Activated effector memory CD4-positive, alpha-beta T cell treated with anti-CD3 and anti-CD28 coated beads, Interleukin-2, amount 50 U/mL, for 16 hours (primary cell): ENCODE data around the gene MRPS17.
A peak's percentile ranks its signal among the peaks of the same experiment; 100 is the strongest.
"Not testable (repeated sequence)": the region's sequence is repeated elsewhere in the genome, so short reads cannot be mapped to it uniquely, and the experiment has no call there.

ENCODE experiments used
- DNase-seq: peaks from one replicate; pipeline ENCODE4 v3.0.0-alpha.2; 2020

Gene MRPS17

DNA sequence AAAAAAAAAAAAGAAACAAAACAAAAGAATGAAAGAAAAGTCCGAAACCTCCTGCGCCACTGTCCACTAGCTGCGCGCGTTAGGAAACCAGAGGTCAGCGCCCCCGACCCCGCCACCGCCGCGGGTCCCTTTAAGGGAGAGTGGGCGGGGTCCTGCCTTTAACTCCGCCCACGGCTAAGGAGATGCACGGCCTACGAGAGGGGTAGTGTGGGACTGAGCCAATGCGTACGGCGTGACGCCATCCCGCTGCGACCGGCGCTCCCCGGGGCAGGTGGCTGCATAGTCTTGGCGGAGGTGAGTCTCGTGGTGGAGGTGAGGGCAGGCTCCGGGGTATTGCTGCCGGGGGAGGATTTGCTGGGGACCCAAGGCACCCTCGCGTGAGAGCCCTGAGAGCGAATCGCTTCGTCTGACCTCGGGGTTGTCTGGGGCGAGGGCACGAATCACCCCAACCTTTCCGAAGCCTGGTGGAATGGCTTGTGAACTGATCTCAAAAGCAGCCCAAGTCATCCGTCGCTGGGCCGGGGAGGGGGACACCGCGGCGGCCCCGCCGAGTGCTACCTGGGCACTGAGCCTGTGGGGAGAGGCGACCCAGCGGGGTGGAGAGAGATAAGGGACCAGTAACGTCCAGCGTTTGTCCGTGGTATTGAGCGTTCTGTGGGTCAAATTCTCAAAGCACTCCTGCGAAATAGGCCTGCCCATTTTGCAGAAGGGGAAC, at the start of gene MRPS17:
Gene MRPS17, plus strand, starts transcription at position 241 of the 715 bp plus-strand sequence. CDS start 1,319 bp downstream, outside the sequence.
- peak; percentile 97 for DNase-seq

DNA sequence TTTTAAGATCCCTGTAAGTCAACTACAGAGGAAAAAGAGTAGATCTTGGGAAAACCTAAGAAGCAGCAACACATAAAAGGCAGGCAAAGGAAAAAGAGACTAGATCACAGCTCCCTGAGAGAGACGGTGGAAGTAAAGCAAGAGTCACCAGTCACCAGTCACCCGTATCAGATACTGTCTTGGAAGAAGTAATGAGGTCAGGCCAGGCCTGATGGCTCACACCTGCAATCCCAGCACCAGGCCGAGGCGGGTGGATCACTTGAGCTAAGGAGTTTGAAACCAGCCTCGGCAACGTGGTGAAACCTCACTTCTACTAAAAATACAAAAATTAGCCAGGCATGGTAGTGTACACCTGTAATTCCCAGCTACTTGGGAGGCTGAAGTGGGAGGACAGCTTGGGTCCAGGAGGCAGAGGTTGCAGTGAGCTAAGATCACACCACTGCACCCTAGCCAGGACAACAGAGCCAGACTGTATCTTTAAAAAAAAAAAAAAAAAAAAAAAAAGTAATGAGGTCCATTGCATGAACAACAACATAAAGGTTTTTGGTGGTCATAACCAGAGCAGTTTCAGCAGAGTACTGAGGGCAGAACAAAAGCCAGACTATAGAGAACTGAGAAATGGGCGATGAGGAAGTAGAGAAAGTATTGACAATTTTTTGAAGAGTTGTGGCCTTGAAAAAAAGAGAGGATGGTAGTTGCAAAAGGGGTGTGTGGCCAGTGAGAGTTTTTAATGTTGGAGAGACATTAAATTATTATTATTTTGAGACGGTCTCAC, 47.5 kb upstream of the MRPS17 start:
- no peak for DNase-seq

DNA sequence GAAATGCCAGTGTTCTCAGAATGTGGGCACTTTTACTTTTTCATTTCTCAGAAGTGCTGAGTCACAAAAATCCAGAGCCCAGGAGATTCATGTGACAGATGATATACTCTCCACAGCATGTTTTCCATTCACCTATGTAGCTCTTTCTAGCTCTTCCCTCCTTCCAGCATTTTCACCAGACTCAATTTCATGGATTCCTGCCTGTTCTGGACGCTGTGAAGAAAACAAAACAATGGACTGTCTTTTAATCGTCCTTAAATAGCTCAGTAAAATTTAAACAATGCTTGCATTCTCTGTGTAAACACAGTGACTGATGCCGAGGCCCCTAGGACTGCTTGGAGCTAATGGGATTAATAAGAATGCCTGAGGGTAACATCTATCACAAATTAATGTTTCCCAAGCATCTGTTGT, 38.9 kb upstream of the MRPS17 start:
- no peak for DNase-seq

GRCh38 chr7:55917771-55918170, 33.9 kb upstream of the MRPS17 start:
- DNase-seq: no peak

- DNase-seq: no peak
Measured at GRCh38 chr7:55928006-55928767, 23.5 kb upstream of the MRPS17 start.

DNA sequence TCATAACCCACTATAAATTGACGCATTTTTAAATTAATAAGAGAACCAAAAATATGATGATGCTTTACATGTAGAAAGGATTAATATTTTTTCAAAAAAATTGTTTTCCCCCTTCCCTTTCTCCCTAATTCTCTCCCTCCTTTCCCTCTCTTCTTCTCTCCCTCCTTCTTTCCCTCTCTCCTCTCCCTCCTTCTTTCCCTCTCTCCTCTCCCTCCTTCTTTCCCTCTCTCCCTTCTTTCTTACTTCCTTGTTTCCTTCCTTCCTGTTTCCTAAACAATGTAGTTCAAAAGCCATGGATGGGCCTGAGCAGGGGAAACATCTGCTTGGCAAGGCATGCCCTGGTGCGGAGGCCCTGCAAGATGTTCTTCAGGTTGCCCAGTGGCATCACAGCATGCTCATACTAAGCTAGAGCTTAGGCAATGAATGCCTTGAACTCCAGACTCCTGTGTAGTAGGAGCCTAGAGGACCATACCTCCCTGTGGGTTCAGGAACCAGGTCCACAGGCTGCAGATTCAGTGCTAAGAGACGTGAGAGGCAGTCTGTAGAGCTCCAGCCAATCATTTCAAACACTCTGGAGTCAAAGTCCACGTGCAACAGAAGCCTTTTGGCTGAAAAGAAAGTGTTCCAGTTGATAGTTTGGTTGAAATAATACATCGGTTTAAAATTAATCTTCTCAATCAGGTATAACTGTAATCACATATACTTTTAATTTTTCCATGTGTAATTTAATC, 20.1 kb upstream of the MRPS17 start:
- no peak for DNase-seq

GRCh38 chr7:55939514-55940123, 12.1 kb upstream of the MRPS17 start:
- no peak for DNase-seq

DNA sequence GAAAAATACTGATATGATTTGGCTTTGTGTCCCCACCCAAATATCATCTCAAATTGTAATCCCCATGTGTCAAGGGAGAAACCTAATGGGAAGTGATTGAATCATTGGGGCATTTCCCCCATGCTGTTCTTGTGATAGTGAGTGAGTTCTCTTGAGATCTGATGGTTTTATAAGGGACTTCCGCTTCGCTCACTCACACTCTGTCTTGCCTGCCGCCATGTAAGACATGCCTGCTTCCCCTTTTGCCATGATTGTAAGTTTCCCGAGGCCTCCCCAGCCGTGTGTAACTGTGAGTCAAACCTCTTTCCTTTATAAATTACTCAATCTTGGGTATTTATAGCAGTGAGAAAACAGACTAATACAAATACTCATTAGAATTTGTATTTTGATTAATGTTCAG, 5.1 kb upstream of the MRPS17 start:
- DNase-seq: no peak

DNA sequence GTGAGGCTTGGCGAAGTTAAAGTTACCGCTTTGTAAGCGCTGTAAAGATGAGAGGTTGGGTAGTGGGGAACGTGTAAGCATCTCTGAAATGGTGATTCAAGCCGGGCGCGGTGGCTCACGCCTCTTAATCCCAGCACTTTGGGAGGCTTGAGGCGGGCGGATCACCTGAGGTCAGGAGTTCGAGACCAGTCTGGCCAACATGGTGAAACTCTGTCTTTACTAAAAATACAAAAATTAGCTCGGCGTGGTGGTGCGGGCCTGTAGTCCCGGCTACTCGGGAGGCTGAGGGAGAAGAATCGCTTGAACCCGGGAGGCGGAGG, 635 bp downstream of the MRPS17 start:
- DNase-seq: not testable (repeated sequence)

- DNase-seq: no peak
Measured at GRCh38 chr7:55953707-55954475, 2.2 kb downstream of the MRPS17 start.

GRCh38 chr7:55957190-55957589, 5.5 kb downstream of the MRPS17 start:
- no peak for DNase-seq

- no peak for DNase-seq
Measured at GRCh38 chr7:55962014-55962413, 10.3 kb downstream of the MRPS17 start.

- no peak for DNase-seq
Measured at GRCh38 chr7:55963584-55964168, 12.0 kb downstream of the MRPS17 start.

GRCh38 chr7:55964261-55965099, 12.8 kb downstream of the MRPS17 start, which contains the start of gene NIPSNAP2:
Gene NIPSNAP2 (plus strand): TSS chr7:55964585. CDS start chr7:55964610, 25 bp downstream.
- peak; percentile 87 for DNase-seq

- DNase-seq: no peak
Measured at GRCh38 chr7:55965100-55965470, 13.4 kb downstream of the MRPS17 start.

DNA sequence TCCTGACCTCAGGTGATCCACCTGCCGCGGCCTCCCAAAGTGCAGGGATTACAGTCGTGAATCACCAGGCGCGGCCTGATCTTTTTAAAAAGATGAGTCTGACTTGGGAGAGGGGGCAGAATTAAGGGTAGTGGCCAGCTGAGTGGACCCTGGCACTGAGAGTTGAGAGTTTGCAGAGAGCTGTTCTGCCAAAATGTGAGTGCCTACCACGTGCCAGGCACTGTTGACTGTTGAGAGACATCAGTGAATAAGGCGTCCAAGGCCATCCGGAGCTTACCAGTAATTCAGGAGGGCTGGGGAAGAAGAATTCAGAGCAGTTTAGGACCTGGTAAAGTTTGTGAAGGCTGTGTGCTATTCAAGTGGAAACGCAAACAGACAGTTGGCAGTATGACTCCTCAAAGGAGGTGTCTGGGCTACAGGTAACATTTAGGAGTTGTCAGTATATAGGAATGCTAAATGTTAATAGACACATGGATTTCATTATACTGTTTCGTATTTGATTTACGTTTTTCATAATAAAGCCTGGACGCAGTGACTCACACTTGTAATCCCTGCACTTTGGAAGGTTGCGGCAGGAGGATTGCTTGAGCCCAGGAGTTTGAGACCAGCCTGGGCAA, 14.2 kb downstream of the MRPS17 start:
- no peak for DNase-seq

DNA sequence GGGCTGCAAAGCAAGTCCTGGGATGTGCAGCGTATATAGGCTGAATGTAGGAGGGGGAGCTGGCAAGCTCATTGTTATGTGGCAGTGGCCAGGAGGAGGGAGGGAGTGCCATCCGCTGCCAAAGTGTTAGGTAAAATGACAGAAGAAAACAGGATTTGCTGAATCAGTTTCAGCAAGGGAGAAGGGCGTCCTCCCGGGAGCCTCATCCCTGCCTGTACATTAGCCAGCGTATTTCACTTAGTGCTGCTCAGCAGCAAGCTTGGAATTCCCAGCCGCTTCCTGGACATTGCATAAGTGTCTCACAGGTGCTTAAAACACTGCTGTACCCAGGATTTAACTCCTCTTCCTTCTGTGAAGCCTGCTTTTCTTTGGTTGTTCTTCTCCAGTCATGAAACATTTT, 15.2 kb downstream of the MRPS17 start:
- DNase-seq: no peak

- no peak for DNase-seq
Measured at GRCh38 chr7:55969391-55969790, 17.7 kb downstream of the MRPS17 start.

DNA sequence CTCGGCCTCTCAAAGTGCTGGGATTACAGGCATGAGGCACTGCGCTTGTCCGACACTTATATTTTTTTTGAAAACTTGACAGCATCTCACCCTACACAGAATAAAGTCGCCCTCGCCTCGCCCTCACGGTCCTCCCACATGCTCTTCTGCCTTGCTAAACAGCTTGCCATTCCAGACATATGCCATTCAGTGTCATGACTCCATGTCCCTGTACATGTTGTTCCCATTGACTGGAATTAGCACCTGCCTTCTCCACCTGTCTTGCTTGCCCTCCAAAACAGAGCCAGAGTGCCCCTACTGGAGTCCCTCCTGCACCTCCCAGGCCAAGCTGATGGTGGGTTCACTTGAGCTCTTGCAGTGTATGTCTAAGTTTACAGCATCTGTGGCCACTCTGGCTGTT, 18.9 kb downstream of the MRPS17 start:
- DNase-seq: peak; percentile 30

DNA sequence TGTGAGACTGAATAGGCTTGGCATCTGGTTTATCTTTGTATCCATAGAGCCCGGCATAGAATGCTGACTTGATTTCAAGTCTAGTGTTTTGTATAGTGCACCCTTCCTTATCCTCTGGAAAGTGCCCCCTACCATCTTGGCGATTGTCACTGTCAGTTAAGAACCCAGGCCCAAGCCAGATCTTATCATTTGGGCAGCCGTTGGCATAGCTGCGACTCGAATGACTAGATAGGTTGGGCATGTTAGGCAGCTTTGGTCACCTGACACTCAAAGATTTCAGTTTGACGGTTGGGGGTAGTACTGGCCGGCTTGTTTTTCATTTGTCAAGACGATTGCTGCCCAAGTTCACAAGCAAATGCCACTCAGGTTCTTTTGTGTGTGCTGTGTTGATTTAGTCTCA, 19.3 kb downstream of the MRPS17 start:
- peak; percentile 16 for DNase-seq
